ENCODE data around the gene IER5. TPM values are rescaled to one million over a fixed set of nuclear protein-coding genes. Genes with fewer than 3 reads are reported as not detected.

IER5 gene
- total RNA-seq, 1 donor: 17.4 TPM

GRCh38 chr1:181103399-181103798 is 14.9 kb downstream of the IER5 start:
- H4K20me1 ChIP-seq (ENCODE audit: insufficient read depth, low read length): no peaks in the 10 kb centered on the region
- H3K9me3 ChIP-seq (ENCODE audit: low read depth, low read length): no peaks in the 10 kb centered on the region
- no peaks in the 10 kb centered on the region for H3K27me3 ChIP-seq (ENCODE audit: insufficient read depth, low read length)
- peaks cover 59% of the 10 kb centered on the region for H3K4me1 ChIP-seq (ENCODE audit: insufficient read depth, low read length)
- no peaks in the 10 kb centered on the region for H3K79me2 ChIP-seq (ENCODE audit: insufficient read depth, low read length)
- TF ChIP-seq CTCF (IDR thresholded peaks at IDR 0.05; ENCODE audit: extremely low read depth, low read depth, low read length): no peak
- peak overlapping the region; percentile 92 for H3K4me2 ChIP-seq (ENCODE audit: insufficient read depth, low read length)
- no peak overlapping the region for H2AFZ ChIP-seq (ENCODE audit: low read length)
- no peak overlapping the region for H3K27ac ChIP-seq (ENCODE audit: low read depth, low read length)
- H3K4me3 ChIP-seq (ENCODE audit: insufficient read depth, low read length): no peak overlapping the region
- no peak for DNase-seq (ENCODE audit: insufficient read length, low spot score, missing footprints)
- H3K36me3 ChIP-seq (ENCODE audit: insufficient read depth, low read length): no peaks in the 10 kb centered on the region

- peak overlapping the region; percentile 58 for H3K27ac ChIP-seq (ENCODE audit: low read depth, low read length)
- no peaks in the 10 kb centered on the region for H3K27me3 ChIP-seq (ENCODE audit: insufficient read depth, low read length)
- H3K9me3 ChIP-seq (ENCODE audit: low read depth, low read length): no peaks in the 10 kb centered on the region
- TF ChIP-seq CTCF (IDR thresholded peaks at IDR 0.05; ENCODE audit: extremely low read depth, low read depth, low read length): peak; percentile 25
- H3K4me1 ChIP-seq (ENCODE audit: insufficient read depth, low read length): peaks cover 55% of the 10 kb centered on the region
- H3K36me3 ChIP-seq (ENCODE audit: insufficient read depth, low read length): no peaks in the 10 kb centered on the region
- peak; percentile 81 for DNase-seq (ENCODE audit: insufficient read length, low spot score, missing footprints)
- H3K79me2 ChIP-seq (ENCODE audit: insufficient read depth, low read length): no peaks in the 10 kb centered on the region
- H3K4me3 ChIP-seq (ENCODE audit: insufficient read depth, low read length): peak overlapping the region; percentile 78
- H2AFZ ChIP-seq (ENCODE audit: low read length): peak overlapping the region; percentile 63
- peak overlapping the region; percentile 92 for H3K4me2 ChIP-seq (ENCODE audit: insufficient read depth, low read length)
- no peaks in the 10 kb centered on the region for H4K20me1 ChIP-seq (ENCODE audit: insufficient read depth, low read length)
Observed at GRCh38 chr1:181104042-181104789, 15.7 kb downstream of the IER5 start.

- peak; percentile 86 for DNase-seq (ENCODE audit: insufficient read length, low spot score, missing footprints)
- Histone ChIP-seq H3K4me3 (ENCODE audit: insufficient read depth, low read length) (peak overlapping the region; percentile 78), H3K27me3 (ENCODE audit: insufficient read depth, low read length) (no peaks in the 10 kb centered on the region), H3K4me1 (ENCODE audit: insufficient read depth, low read length) (peaks cover 50% of the 10 kb centered on the region), H3K79me2 (ENCODE audit: insufficient read depth, low read length) (no peaks in the 10 kb centered on the region), H3K9me3 (ENCODE audit: low read depth, low read length) (no peaks in the 10 kb centered on the region), H3K27ac (ENCODE audit: low read depth, low read length) (peak overlapping the region; percentile 58), H2AFZ (ENCODE audit: low read length) (peak overlapping the region; percentile 63), H3K4me2 (ENCODE audit: insufficient read depth, low read length) (peak overlapping the region; percentile 92), H3K36me3 (ENCODE audit: insufficient read depth, low read length) (no peaks in the 10 kb centered on the region), H4K20me1 (ENCODE audit: insufficient read depth, low read length) (no peaks in the 10 kb centered on the region)
- TF ChIP-seq CTCF (IDR thresholded peaks at IDR 0.05; ENCODE audit: extremely low read depth, low read depth, low read length): no peak
Observed at GRCh38 chr1:181104790-181105133, 16.3 kb downstream of the IER5 start.

GRCh38 chr1:181105134-181106021 is 16.9 kb downstream of the IER5 start:
- H3K27me3 ChIP-seq (ENCODE audit: insufficient read depth, low read length): no peaks in the 10 kb centered on the region
- peak overlapping the region; percentile 92 for H3K4me2 ChIP-seq (ENCODE audit: insufficient read depth, low read length)
- H3K4me3 ChIP-seq (ENCODE audit: insufficient read depth, low read length): peak overlapping the region; percentile 78
- H2AFZ ChIP-seq (ENCODE audit: low read length): peak overlapping the region; percentile 73
- H3K79me2 ChIP-seq (ENCODE audit: insufficient read depth, low read length): no peaks in the 10 kb centered on the region
- no peaks in the 10 kb centered on the region for H3K36me3 ChIP-seq (ENCODE audit: insufficient read depth, low read length)
- no peaks in the 10 kb centered on the region for H4K20me1 ChIP-seq (ENCODE audit: insufficient read depth, low read length)
- no peaks in the 10 kb centered on the region for H3K9me3 ChIP-seq (ENCODE audit: low read depth, low read length)
- peak overlapping the region; percentile 58 for H3K27ac ChIP-seq (ENCODE audit: low read depth, low read length)
- peak; percentile 99 for DNase-seq (ENCODE audit: insufficient read length, low spot score, missing footprints)
- TF ChIP-seq CTCF (IDR thresholded peaks at IDR 0.05; ENCODE audit: extremely low read depth, low read depth, low read length): no peak
- peaks cover 43% of the 10 kb centered on the region for H3K4me1 ChIP-seq (ENCODE audit: insufficient read depth, low read length)
